Endothelial cell (in vitro differentiated cells): ENCODE measurements around the gene MOGAT2. TPM values are rescaled to one million over a fixed set of nuclear protein-coding genes. Genes with fewer than 3 reads are reported as not detected.

Experiments
- DNase-seq: peaks from one replicate; pipeline ENCODE4 v3.0.0; 2021; ENCODE audit warnings: low spot score
- H3K27ac Mint-ChIP-seq: one replicate; pipeline ENCODE4 v1.8.0; 2021; ENCODE audit warnings: mixed read lengths, inconsistent platforms; ENCODE audit not compliant: unreplicated experiment
- H3K27me3 Mint-ChIP-seq: one replicate; pipeline ENCODE4 v1.8.0; 2021; ENCODE audit warnings: mild to moderate bottlenecking, moderate library complexity, mixed read lengths, inconsistent platforms; ENCODE audit not compliant: unreplicated experiment
- H3K36me3 Mint-ChIP-seq: one replicate; pipeline ENCODE4 v1.8.0; 2021; ENCODE audit warnings: mild to moderate bottlenecking, low read depth, mixed read lengths, inconsistent platforms; ENCODE audit not compliant: unreplicated experiment
- H3K4me1 Mint-ChIP-seq: one replicate; pipeline ENCODE4 v1.8.0; 2021; ENCODE audit warnings: mild to moderate bottlenecking, mixed read lengths, inconsistent platforms; ENCODE audit not compliant: unreplicated experiment
- H3K4me3 Mint-ChIP-seq: one replicate; pipeline ENCODE4 v1.8.0; 2021; ENCODE audit warnings: mild to moderate bottlenecking, mixed read lengths, inconsistent platforms; ENCODE audit not compliant: unreplicated experiment
- H3K9me3 Mint-ChIP-seq: one replicate; pipeline ENCODE4 v1.8.0; 2021; ENCODE audit warnings: mixed read lengths, inconsistent platforms; ENCODE audit not compliant: unreplicated experiment
- total RNA-seq: library from RNA; stranded (reverse); fragmentation: NEBNext Ultra II Directional; extraction: Animal tissue kit (Norgen Biotek cat#: 25700); gene quantifications from one replicate; pipeline ENCODE4 v1.2.1, GENCODE V29; 2021; ENCODE audit not compliant: unreplicated experiment
- TF ChIP-seq, protein P1 (sequence below): fragments of 200-600 bp; sonication (generic); IDR thresholded peaks from one replicate; pipeline ENCODE4 v1.5.0; 2021; ENCODE audit warnings: antibody characterized with exemption; ENCODE audit not compliant: unreplicated experiment

The MOGAT2 gene
- total RNA-seq, 1 donor from 2014 or later, result not detected

DNA sequence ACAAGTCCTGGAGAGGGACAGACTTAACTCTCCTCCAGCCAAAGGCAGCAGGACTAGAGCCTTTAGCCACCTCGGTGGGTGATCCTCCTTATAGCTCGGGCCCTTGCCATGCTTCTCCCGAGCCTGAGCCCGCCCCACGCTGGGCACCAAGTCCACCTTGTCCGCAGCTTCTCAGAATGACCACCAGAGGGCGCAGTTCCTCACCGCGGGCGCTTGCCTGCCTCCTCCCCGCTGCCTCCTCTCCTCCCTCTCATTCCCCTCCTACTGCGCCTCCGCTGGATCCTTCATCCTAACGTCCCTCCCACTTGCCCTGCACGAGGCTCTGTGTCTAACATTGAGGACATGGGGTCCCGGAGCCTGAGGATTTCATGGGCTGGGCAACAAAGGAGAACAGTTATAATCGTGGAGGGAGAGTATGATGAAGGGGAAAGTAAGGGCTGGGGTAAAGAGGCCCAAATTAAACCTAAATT, 11.3 kb upstream of the MOGAT2 start:
- H3K9me3 Mint-ChIP-seq, result no peaks in the 10 kb centered on the region

DNA sequence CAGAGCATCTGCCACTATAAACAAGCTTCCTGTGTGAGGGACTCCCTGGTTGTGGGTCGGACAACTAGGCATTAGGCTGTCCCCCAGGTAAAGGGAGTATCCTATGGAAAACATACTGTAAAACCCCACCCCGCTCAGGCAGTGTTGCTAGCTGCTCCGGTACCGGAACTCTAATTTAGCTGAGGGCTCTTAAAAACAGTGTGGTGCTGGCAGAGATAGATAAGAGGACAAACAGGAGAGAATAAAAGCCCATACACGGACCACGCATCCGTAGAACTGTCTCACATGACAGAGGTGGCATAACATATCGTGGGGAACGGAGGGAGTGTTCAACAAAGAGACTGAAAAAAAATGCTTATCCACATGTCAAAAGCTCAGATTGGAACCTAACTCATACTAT, 3.4 kb upstream of the MOGAT2 start:
- Mint-ChIP-seq H3K4me1 (no peaks in the 10 kb centered on the region), H3K27ac (no peak overlapping the region), H3K36me3 (no peaks in the 10 kb centered on the region), H3K9me3 (no peaks in the 10 kb centered on the region), H3K4me3 (no peak overlapping the region), H3K27me3 (peaks cover 1% of the 10 kb centered on the region)
- no peak for DNase-seq
- TF ChIP-seq, protein P1, sequence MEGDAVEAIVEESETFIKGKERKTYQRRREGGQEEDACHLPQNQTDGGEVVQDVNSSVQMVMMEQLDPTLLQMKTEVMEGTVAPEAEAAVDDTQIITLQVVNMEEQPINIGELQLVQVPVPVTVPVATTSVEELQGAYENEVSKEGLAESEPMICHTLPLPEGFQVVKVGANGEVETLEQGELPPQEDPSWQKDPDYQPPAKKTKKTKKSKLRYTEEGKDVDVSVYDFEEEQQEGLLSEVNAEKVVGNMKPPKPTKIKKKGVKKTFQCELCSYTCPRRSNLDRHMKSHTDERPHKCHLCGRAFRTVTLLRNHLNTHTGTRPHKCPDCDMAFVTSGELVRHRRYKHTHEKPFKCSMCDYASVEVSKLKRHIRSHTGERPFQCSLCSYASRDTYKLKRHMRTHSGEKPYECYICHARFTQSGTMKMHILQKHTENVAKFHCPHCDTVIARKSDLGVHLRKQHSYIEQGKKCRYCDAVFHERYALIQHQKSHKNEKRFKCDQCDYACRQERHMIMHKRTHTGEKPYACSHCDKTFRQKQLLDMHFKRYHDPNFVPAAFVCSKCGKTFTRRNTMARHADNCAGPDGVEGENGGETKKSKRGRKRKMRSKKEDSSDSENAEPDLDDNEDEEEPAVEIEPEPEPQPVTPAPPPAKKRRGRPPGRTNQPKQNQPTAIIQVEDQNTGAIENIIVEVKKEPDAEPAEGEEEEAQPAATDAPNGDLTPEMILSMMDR, result no peak

More for the DNA sequence above, 11.3 kb upstream of the MOGAT2 start:
- no peak overlapping the region for H3K27ac Mint-ChIP-seq
- H3K4me1 Mint-ChIP-seq, result peaks cover 5% of the 10 kb centered on the region
- peak; percentile 62 for DNase-seq
- no peaks in the 10 kb centered on the region for H3K36me3 Mint-ChIP-seq
- H3K27me3 Mint-ChIP-seq, result peaks cover 6% of the 10 kb centered on the region
- TF ChIP-seq, protein P1, result peak; percentile 93
- H3K4me3 Mint-ChIP-seq, result no peak overlapping the region

DNA sequence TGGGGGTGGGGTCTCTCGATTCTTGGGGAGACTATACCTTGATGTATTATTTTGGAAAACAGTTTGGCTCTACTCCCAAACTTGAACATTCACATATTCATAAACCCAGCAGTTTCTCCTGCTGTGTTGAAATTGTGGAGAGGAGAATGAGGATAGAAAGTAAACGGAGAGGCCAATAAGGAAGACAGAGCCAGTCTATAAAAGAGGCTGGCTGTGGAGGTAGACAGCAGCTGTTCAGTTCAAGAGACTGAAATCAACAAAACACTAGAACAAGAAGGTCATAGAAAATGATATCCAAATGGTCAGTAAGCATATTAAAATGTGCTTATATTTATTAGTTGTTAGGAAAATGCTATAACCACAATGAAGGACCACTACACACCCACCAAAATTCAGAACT, 1.9 kb upstream of the MOGAT2 start:
- TF ChIP-seq, protein P1, result no peak
- no peak for DNase-seq
- Mint-ChIP-seq H3K27ac (no peak overlapping the region), H3K36me3 (no peaks in the 10 kb centered on the region), H3K9me3 (no peaks in the 10 kb centered on the region), H3K4me1 (no peaks in the 10 kb centered on the region), H3K4me3 (no peak overlapping the region), H3K27me3 (peaks cover 1% of the 10 kb centered on the region)

GRCh38 chr11:75716659-75717058, 979 bp upstream of the MOGAT2 start:
- H3K36me3 Mint-ChIP-seq, result no peaks in the 10 kb centered on the region

More at GRCh38 chr11:75716659-75717058, 979 bp upstream of the MOGAT2 start:
- Mint-ChIP-seq H3K27me3 (peaks cover 1% of the 10 kb centered on the region), H3K4me1 (no peaks in the 10 kb centered on the region), H3K27ac (no peak overlapping the region), H3K4me3 (no peak overlapping the region), H3K9me3 (no peaks in the 10 kb centered on the region)
- DNase-seq, result no peak
- TF ChIP-seq, protein P1, result no peak
